Lower lobe of right lung (tissue), 2 donors: Measurements from ENCODE around the gene ARFGEF3. TPM values are rescaled to one million over a fixed set of nuclear protein-coding genes. Genes with fewer than 3 reads are reported as not detected.

Experiments
- ATAC-seq, 2 donors: fragments of 200-7000 bp; cut with Tn5 transposase; one replicate each; pipeline ENCODE4 v1.9.1; 2020 to 2022; ENCODE audit warnings: mild to moderate bottlenecking in 2 of 2, moderate library complexity in 2 of 2
- DNase-seq: peaks from one replicate; pipeline ENCODE4 v3.0.0-alpha.2; 2020
- H3K27ac ChIP-seq: fragments of 200-600 bp; one replicate; pipeline ENCODE4 v1.8.0; 2022
- H3K27me3 ChIP-seq: fragments of 200-600 bp; one replicate; pipeline ENCODE4 v1.8.0; 2022; ENCODE audit warnings: low read depth
- H3K36me3 ChIP-seq: fragments of 200-600 bp; one replicate; pipeline ENCODE4 v1.8.0; 2022; ENCODE audit warnings: mild to moderate bottlenecking
- H3K4me1 ChIP-seq: fragments of 200-600 bp; one replicate; pipeline ENCODE4 v1.8.0; 2022
- H3K4me3 ChIP-seq: fragments of 200-600 bp; one replicate; pipeline ENCODE4 v1.8.0; 2022; ENCODE audit warnings: mild to moderate bottlenecking
- H3K9me3 ChIP-seq: fragments of 200-600 bp; one replicate; pipeline ENCODE4 v1.8.0; 2022
- intact Hi-C: fragments of 100-400 bp; cut with DNase I; formaldehyde crosslinking; loops from one replicate; pipeline ENCODE4 v1.11.0; 2022
- total RNA-seq: library from RNA; stranded (reverse); fragmentation: NEBNext Ultra II Directional; extraction: Animal tissue kit (Norgen Biotek cat#: 25700); gene quantifications from one replicate; pipeline ENCODE4 v1.2.1, GENCODE V29; 2021
- TF ChIP-seq, protein P1 (sequence below): fragments of 200-600 bp; IDR thresholded peaks from one replicate; pipeline ENCODE4 v1.8.0; 2022; ENCODE audit warnings: antibody characterized with exemption, mild to moderate bottlenecking
- donor health status: DM: no; HTN: yes; CAD: no; lungs with severe emphysema.

Gene ARFGEF3
- total RNA-seq, 1 donor from 2014 or later: 33.8 TPM

DNA sequence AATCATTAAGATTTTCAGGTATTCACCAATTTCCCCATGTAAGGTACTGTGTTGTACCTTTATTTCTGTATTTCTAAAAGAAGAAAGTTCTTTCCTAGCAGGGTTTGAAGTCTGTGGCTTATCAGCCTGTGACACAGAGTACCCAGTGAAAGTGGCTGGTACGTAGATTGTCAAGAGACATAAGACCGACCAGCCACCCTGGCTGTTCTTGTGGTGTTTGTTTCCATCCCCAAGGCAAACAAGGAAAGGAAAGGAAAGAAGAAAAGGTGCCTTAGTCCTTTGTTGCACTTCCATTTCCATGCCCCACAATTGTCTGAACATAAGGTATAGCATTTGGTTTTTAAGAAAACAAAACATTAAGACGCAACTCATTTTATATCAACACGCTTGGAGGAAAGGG lies 175.3 kb downstream of the ARFGEF3 start:
- peaks cover 17% of the 10 kb centered on the region for H3K36me3 ChIP-seq
- no peak overlapping the region for H3K27ac ChIP-seq
- no peak for DNase-seq
- ATAC-seq: no peak
- TF ChIP-seq, protein P1, sequence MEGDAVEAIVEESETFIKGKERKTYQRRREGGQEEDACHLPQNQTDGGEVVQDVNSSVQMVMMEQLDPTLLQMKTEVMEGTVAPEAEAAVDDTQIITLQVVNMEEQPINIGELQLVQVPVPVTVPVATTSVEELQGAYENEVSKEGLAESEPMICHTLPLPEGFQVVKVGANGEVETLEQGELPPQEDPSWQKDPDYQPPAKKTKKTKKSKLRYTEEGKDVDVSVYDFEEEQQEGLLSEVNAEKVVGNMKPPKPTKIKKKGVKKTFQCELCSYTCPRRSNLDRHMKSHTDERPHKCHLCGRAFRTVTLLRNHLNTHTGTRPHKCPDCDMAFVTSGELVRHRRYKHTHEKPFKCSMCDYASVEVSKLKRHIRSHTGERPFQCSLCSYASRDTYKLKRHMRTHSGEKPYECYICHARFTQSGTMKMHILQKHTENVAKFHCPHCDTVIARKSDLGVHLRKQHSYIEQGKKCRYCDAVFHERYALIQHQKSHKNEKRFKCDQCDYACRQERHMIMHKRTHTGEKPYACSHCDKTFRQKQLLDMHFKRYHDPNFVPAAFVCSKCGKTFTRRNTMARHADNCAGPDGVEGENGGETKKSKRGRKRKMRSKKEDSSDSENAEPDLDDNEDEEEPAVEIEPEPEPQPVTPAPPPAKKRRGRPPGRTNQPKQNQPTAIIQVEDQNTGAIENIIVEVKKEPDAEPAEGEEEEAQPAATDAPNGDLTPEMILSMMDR: no peak
- H3K27me3 ChIP-seq: no peaks in the 10 kb centered on the region
- no peaks in the 10 kb centered on the region for H3K9me3 ChIP-seq
- intact Hi-C loops: no loop called here
- no peaks in the 10 kb centered on the region for H3K4me1 ChIP-seq
- no peak overlapping the region for H3K4me3 ChIP-seq

DNA sequence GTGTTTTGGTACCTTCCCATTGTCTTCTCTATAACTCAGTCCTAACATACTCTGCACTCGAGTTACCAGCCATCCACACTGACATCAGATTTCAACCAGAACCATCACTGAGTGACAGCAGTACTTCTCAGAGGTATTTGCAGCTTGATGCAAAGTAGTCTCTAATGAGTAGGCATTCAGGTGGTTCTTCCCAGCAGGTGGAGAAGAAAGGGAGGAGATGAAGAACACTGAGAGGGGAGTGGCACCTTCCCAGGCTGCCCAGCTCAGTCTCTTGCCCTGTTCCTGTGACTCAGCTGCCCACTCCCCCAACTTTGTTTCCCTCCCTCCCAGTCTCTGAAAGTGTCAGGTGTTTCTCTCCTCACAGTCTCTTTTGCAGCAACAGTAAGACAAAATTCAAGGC lies 177.3 kb downstream of the ARFGEF3 start:
- ATAC-seq (no peak), DNase-seq (no peak)
- Histone ChIP-seq H3K4me1 (no peaks in the 10 kb centered on the region), H3K4me3 (no peak overlapping the region), H3K27me3 (no peaks in the 10 kb centered on the region), H3K36me3 (peaks cover 14% of the 10 kb centered on the region), H3K27ac (no peak overlapping the region), H3K9me3 (no peaks in the 10 kb centered on the region)
- intact Hi-C loops: no loop called here
- TF ChIP-seq, protein P1: no peak

GRCh38 chr6:138341176-138341575 lies 179.4 kb downstream of the ARFGEF3 start:
- no peak for DNase-seq
- TF ChIP-seq, protein P1: no peak
- Histone ChIP-seq H3K9me3 (no peaks in the 10 kb centered on the region), H3K4me1 (no peaks in the 10 kb centered on the region), H3K27ac (no peak overlapping the region), H3K4me3 (no peak overlapping the region), H3K36me3 (peaks cover 3% of the 10 kb centered on the region), H3K27me3 (no peaks in the 10 kb centered on the region)
- intact Hi-C loops: no loop called here
- ATAC-seq: no peak

GRCh38 chr6:138343112-138343511 lies 181.4 kb downstream of the ARFGEF3 start:
- Histone ChIP-seq H3K27me3 (no peaks in the 10 kb centered on the region), H3K36me3 (no peaks in the 10 kb centered on the region), H3K9me3 (no peaks in the 10 kb centered on the region), H3K4me1 (no peaks in the 10 kb centered on the region), H3K4me3 (no peak overlapping the region), H3K27ac (no peak overlapping the region)
- ATAC-seq (no peak), DNase-seq (no peak)
- intact Hi-C loops: no loop called here
- TF ChIP-seq, protein P1: no peak

DNA sequence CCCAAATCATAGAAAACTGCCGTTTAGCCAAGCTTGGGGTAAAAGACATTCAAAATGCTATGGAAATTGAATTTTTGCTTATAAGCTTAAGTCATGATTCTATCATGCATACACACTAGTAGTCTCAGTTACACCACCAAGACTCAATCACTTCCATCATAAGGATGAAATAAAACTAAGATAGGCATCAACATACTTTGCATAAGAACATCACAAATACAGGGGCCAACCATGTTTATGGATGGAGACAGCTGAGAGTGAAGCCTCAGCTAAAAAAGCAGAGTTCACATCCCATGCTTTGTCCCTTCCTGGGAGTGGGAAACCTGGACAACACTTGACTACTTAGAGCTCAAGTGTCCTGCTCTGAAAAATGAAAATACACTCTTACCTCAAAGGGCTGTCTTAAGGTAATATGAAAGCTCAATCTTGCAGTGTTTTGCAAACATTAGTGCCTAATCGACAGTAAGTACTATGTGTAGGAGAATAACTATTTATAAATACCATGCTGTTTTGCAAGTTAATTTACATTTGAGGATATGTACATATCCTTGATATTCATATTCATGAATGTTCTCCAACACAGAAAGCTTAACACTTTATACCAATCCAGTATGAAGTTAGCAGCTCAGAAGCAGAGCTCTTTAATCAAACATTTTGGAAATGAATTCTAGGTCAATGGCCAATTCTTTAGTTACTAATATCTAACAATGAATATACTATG lies 184.0 kb downstream of the ARFGEF3 start:
- Histone ChIP-seq H3K27me3 (no peaks in the 10 kb centered on the region), H3K36me3 (no peaks in the 10 kb centered on the region), H3K4me1 (no peaks in the 10 kb centered on the region), H3K4me3 (no peak overlapping the region), H3K9me3 (no peaks in the 10 kb centered on the region), H3K27ac (no peak overlapping the region)
- DNase-seq (no peak), ATAC-seq (no peak)
- intact Hi-C loops: no loop called here
- TF ChIP-seq, protein P1: no peak
